ENCODE measurements around the gene CDC42BPG. TPM values are rescaled to one million over a fixed set of nuclear protein-coding genes. Genes with fewer than 3 reads are reported as not detected.
A peak's percentile ranks its signal among the peaks of the same experiment; 100 is the strongest.

The CDC42BPG gene
- total RNA-seq, 3 donors from 2014 or later, result 5.9 to 14.9 TPM; not detected in 1

DNA sequence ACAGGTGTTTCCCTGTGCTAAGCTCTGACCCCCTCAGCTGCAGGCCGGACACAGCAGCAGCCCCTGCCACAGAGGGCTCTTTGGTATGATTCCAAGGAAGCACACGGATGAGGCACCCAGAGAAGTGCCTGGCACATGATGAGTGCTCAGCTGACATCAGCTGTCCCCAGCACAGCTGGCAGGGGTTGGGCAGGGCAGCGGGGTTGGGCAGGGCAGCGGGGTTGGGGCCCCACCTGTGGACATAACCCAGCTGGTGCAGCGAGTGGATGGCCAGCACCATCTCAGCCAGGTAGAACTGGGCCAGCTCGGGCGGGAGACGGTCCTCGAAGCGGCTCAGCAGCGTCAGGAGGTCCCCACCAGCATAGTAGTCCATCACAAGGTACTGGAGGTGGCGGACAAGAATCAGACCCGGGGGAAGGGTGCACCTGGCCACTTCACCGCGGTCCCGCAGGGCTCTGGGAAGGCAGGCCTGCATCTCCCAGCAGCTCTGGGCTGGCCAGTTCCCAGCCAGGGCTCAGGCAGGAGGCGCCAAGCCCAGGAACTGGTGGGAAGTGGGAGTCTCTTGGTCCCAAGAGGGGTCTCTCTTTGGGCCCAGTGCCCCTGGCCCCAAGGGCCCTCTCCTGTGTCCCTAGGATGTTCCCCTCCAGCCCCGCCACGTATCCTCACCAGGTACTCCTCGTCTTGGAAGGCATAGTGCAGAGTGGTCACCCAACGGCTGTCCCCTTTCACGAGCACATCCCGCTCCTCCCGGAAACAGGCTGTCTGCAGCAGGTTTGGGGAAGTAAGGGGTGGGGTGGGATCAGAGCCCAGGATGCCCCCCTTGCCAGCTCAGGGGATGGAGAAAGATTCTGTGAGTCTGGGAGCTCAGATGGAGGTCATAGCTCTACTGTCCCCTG, 4.3 kb downstream of the CDC42BPG start:
- H3K27me3 ChIP-seq, result no peaks in the 10 kb centered on the region
- DNase-seq (ENCODE audit: low spot score in 2 of 2), result no peak
- no peaks in the 10 kb centered on the region for H3K36me3 ChIP-seq
- H3K4me3 ChIP-seq, result no peak overlapping the region
- TF ChIP-seq, protein P1, sequence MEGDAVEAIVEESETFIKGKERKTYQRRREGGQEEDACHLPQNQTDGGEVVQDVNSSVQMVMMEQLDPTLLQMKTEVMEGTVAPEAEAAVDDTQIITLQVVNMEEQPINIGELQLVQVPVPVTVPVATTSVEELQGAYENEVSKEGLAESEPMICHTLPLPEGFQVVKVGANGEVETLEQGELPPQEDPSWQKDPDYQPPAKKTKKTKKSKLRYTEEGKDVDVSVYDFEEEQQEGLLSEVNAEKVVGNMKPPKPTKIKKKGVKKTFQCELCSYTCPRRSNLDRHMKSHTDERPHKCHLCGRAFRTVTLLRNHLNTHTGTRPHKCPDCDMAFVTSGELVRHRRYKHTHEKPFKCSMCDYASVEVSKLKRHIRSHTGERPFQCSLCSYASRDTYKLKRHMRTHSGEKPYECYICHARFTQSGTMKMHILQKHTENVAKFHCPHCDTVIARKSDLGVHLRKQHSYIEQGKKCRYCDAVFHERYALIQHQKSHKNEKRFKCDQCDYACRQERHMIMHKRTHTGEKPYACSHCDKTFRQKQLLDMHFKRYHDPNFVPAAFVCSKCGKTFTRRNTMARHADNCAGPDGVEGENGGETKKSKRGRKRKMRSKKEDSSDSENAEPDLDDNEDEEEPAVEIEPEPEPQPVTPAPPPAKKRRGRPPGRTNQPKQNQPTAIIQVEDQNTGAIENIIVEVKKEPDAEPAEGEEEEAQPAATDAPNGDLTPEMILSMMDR (IDR thresholded peaks at IDR 0.05), result no peak
- TF ChIP-seq POLR2A (IDR thresholded peaks at IDR 0.05), result no peak
- TF ChIP-seq POLR2AphosphoS5 (IDR thresholded peaks at IDR 0.05), result no peak
- peak overlapping the region; percentile 26 to 36 for H3K27ac ChIP-seq
- intact Hi-C loops (cut with DNase I; ENCODE audit: low total_unique reads), result no loop called here
- peaks cover 0 to 10% of the 10 kb centered on the region in 2 donors for H3K4me1 ChIP-seq
- H3K9me3 ChIP-seq, result no peaks in the 10 kb centered on the region

DNA sequence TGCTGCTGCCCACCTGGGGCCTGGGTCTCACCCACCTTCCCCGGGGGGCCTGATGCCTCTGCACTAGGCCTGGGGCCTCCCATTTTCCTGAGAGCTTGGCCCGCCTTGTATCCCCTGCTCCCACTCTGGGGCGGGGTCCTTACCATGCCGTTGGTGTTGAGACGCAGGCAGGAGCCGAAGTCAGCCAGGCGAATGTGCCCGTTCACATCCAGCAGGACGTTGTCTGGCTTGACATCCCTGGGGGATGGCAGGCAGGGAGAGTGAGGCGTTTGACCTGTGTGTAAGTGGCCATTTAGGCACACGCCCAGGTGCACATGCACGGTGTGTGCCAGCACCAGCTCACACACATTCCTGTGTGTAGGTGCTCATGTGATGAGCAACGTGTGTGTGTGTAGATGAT, 5.1 kb downstream of the CDC42BPG start:
- intact Hi-C loops (cut with DNase I; ENCODE audit: low total_unique reads), result no loop called here
- TF ChIP-seq POLR2A (IDR thresholded peaks at IDR 0.05) (no peak), POLR2AphosphoS5 (IDR thresholded peaks at IDR 0.05) (no peak)
- TF ChIP-seq, protein P1 (IDR thresholded peaks at IDR 0.05), result no peak
- DNase-seq (ENCODE audit: low spot score in 2 of 2), result no peak
- no peak overlapping the region for H3K27ac ChIP-seq
- no peak overlapping the region for H3K4me3 ChIP-seq
- H3K4me1 ChIP-seq, result peaks cover 0 to 14% of the 10 kb centered on the region in 2 donors
- no peaks in the 10 kb centered on the region for H3K36me3 ChIP-seq
- no peaks in the 10 kb centered on the region for H3K9me3 ChIP-seq
- H3K27me3 ChIP-seq, result no peaks in the 10 kb centered on the region

DNA sequence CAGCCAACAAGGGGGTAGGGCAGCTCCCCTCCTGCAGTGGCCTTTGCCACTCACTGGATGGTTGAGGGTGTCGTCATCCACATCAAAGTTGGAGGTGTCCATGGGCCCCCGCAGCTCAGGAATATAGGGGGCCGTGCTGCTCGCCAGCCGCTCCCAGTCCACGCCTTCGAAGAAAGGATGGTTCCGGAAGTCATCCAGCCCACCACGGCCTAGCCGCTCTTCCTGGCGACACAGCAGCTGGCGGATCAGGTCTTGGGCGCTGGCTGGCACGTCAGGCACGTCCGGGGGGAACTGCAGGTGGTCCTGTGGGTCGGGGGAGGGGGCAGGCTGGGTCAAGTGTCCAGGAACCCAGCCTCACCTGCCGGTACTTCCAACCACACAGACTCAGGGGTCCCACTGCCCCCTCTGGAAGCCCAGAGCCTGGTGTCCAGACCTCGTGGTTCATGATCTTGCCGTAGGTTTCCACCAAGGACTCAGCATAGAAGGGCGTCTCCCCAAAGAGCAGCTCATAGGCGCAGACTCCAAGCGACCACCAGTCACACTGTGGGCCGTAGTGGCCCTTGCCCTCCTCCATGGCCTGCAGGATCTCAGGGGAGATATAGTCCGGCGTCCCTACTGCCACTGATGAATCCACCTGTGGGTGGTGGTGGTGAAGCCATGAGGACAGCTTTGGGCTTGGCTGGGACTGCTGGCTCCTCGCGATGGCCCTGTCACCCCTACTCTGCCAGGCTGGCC, 5.7 kb downstream of the CDC42BPG start:
- no peak for TF ChIP-seq POLR2A (IDR thresholded peaks at IDR 0.05)
- TF ChIP-seq, protein P1 (IDR thresholded peaks at IDR 0.05), result no peak
- no peak for TF ChIP-seq POLR2AphosphoS5 (IDR thresholded peaks at IDR 0.05)

DNA sequence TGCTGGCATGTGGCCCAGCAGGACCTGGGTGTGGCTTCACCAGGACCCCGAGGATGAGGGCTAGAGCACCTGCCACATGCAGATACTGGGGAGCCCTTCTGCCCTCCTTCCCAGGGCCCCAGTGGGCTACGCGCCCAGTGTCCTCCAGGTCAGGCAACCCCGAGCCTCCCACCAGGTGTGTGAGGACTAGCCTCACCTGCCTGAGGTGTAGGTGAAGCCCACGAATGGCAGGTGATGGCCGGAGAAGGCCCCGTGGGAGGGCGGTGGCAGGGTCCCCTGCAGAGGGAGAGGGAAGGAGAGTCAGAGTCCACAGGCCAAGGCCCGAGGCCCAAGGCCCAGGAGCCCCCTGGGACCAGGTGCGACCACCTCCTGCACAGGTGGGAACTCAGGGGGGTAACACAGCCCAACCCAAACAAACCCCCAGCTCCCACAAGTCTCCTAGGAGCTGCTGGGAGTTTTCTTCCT, 6.5 kb downstream of the CDC42BPG start:
- peak overlapping the region; percentile 73 to 83 for H3K27ac ChIP-seq
- intact Hi-C loops (cut with DNase I; ENCODE audit: low total_unique reads), result no loop called here
- H3K9me3 ChIP-seq, result no peaks in the 10 kb centered on the region
- no peaks in the 10 kb centered on the region for H3K27me3 ChIP-seq
- no peak for DNase-seq (ENCODE audit: low spot score in 2 of 2)
- TF ChIP-seq POLR2AphosphoS5 (IDR thresholded peaks at IDR 0.05), result no peak
- TF ChIP-seq, protein P1 (IDR thresholded peaks at IDR 0.05), result no peak
- TF ChIP-seq POLR2A (IDR thresholded peaks at IDR 0.05), result no peak
- H3K36me3 ChIP-seq, result no peaks in the 10 kb centered on the region
- H3K4me3 ChIP-seq, result no peak overlapping the region
- H3K4me1 ChIP-seq, result peaks cover 0 to 14% of the 10 kb centered on the region in 2 donors

More for the DNA sequence above, 5.7 kb downstream of the CDC42BPG start:
- H3K4me3 ChIP-seq, result no peak overlapping the region
- H3K27ac ChIP-seq, result peak overlapping the region; percentile 16 to 40
- H3K9me3 ChIP-seq, result no peaks in the 10 kb centered on the region
- intact Hi-C loops (cut with DNase I; ENCODE audit: low total_unique reads), result no loop called here
- no peaks in the 10 kb centered on the region for H3K27me3 ChIP-seq
- no peaks in the 10 kb centered on the region for H3K36me3 ChIP-seq
- no peak for DNase-seq (ENCODE audit: low spot score in 2 of 2)
- peaks cover 0 to 14% of the 10 kb centered on the region in 2 donors for H3K4me1 ChIP-seq

Measured in breast epithelium (tissue), 4 donors.